Liver (tissue), 9 donors: Measurements from ENCODE around the gene DAO. TPM values are rescaled to one million over a fixed set of nuclear protein-coding genes. Genes with fewer than 3 reads are reported as not detected.

ENCODE experiments used
- DNase-seq: peaks from one replicate; pipeline ENCODE4 v3.0.0-alpha.2; 2017; ENCODE audit warnings: low spot score
- H3K27ac ChIP-seq, 2 donors: one replicate each; pipeline ENCODE4 v1.7.0; 2013; ENCODE audit warnings: inconsistent platforms in 2 of 2, low read length in 2 of 2, control low read depth in 1 of 2, low read depth in 1 of 2, mild to moderate bottlenecking in 1 of 2
- H3K27me3 ChIP-seq, 4 donors: one replicate each; pipeline versions ENCODE4 v1.6.1 to v1.7.0; 2013; ENCODE audit warnings: low read length in 3 of 4, inconsistent platforms in 1 of 4, mild to moderate bottlenecking in 1 of 4, moderate library complexity in 1 of 4; ENCODE audit not compliant: control insufficient read depth in 4 of 4, insufficient read depth in 4 of 4
- H3K36me3 ChIP-seq, 4 donors: one replicate each; pipeline versions ENCODE4 v1.6.1 to v1.7.0; 2013; ENCODE audit warnings: low read length in 3 of 4, mild to moderate bottlenecking in 3 of 4, low read depth in 1 of 4, moderate library complexity in 1 of 4; ENCODE audit not compliant: control insufficient read depth in 4 of 4, insufficient read depth in 3 of 4
- H3K4me1 ChIP-seq, 4 donors: one replicate each; pipeline versions ENCODE4 v1.6.1 to v1.7.0; 2013; ENCODE audit warnings: low read length in 3 of 4, mild to moderate bottlenecking in 3 of 4, moderate library complexity in 1 of 4; ENCODE audit not compliant: control insufficient read depth in 4 of 4, insufficient read depth in 4 of 4
- H3K4me3 ChIP-seq, 3 donors: one replicate each; pipeline versions ENCODE4 v1.6.1 to v1.7.0; 2013; ENCODE audit warnings: low read length in 3 of 3, control low read depth in 1 of 3, low read depth in 1 of 3, mild to moderate bottlenecking in 1 of 3
- H3K9ac ChIP-seq, 2 donors: one replicate each; pipeline ENCODE4 v1.7.0; 2013; ENCODE audit warnings: low read length in 2 of 2, mild to moderate bottlenecking in 2 of 2, moderate library complexity in 2 of 2, control low read depth in 1 of 2, low read depth in 1 of 2
- H3K9me3 ChIP-seq, 4 donors: one replicate each; pipeline versions ENCODE4 v1.6.1 to v1.7.0; 2013; ENCODE audit warnings: low read length in 3 of 4; ENCODE audit not compliant: control insufficient read depth in 4 of 4
- ATF3 ChIP-seq: IDR thresholded peaks from 2 replicates; pipeline ENCODE4 v1.6.1; 2016; ENCODE audit warnings: antibody characterized with exemption
- CTCF ChIP-seq: fragments of 150-350 bp; IDR thresholded peaks from 2 replicates; pipeline ENCODE4 v1.5.1; 2017; ENCODE audit warnings: improper control_type of control experiment, low read depth, low read length; ENCODE audit not compliant: missing input control
- EGR1 ChIP-seq, 2 donors: IDR thresholded peaks; 2 replicates each; pipeline ENCODE4 v1.6.1; 2016 to 2018; ENCODE audit warnings: antibody characterized with exemption in 2 of 2, low read depth in 2 of 2
- FOXA1 ChIP-seq: IDR thresholded peaks from 2 replicates; pipeline ENCODE4 v1.6.1; 2016; ENCODE audit warnings: antibody characterized with exemption
- FOXA2 ChIP-seq: IDR thresholded peaks from 2 replicates; pipeline ENCODE4 v1.6.1; 2016; ENCODE audit warnings: antibody characterized with exemption
- GABPA ChIP-seq, 2 donors: IDR thresholded peaks in 1 of 2; conservative IDR thresholded peaks in 1 of 2; 2 replicates each; pipeline ENCODE4 v1.6.1; 2016; ENCODE audit warnings: antibody characterized with exemption in 2 of 2, mild to moderate bottlenecking in 1 of 2, moderate library complexity in 1 of 2
- HNF4A ChIP-seq, 2 donors: conservative IDR thresholded peaks; 2 replicates each; pipeline ENCODE4 v1.6.1; 2016; ENCODE audit warnings: antibody characterized with exemption in 2 of 2, mild to moderate bottlenecking in 2 of 2
- HNF4G ChIP-seq: IDR thresholded peaks from 2 replicates; pipeline ENCODE4 v1.6.1; 2016; ENCODE audit warnings: antibody characterized with exemption
- JUND ChIP-seq, 2 donors: IDR thresholded peaks; 2 replicates each; pipeline ENCODE4 v1.6.1; 2016; ENCODE audit warnings: antibody characterized with exemption in 2 of 2
- NR2F2 ChIP-seq: IDR thresholded peaks from 2 replicates; pipeline ENCODE4 v1.6.1; 2016; ENCODE audit warnings: antibody characterized with exemption
- REST ChIP-seq: IDR thresholded peaks from 2 replicates; pipeline ENCODE4 v1.6.1; 2016; ENCODE audit warnings: antibody characterized with exemption, mild to moderate bottlenecking
- SP1 ChIP-seq: IDR thresholded peaks from 2 replicates; pipeline ENCODE4 v1.6.1; 2018; ENCODE audit warnings: antibody characterized with exemption, mild to moderate bottlenecking
- TAF1 ChIP-seq: conservative IDR thresholded peaks from 2 replicates; pipeline ENCODE4 v1.6.1; 2016; ENCODE audit warnings: antibody characterized with exemption, mild to moderate bottlenecking
- YY1 ChIP-seq: IDR thresholded peaks from 2 replicates; pipeline ENCODE4 v1.6.1; 2016; ENCODE audit warnings: antibody characterized with exemption, mild to moderate bottlenecking
- ZBTB33 ChIP-seq: IDR thresholded peaks from 2 replicates; pipeline ENCODE4 v1.6.1; 2016; ENCODE audit warnings: antibody characterized with exemption
- WGBS: extraction: QIAGEN DNeasy Blood & Tissue Kit; methylation state at CpG from one replicate; pipeline ENCODE4 v1.1.7; 2013; 5-methylcytosine and 5-hydroxymethylcytosine counted together
- polyA plus RNA-seq, 2 donors: library from polyadenylated mRNA; stranded (reverse) in 1 of 2; unstranded in 1 of 2; fragments of 200-250 nt in 1 of 2; fragments of >200 nt in 1 of 2; fragmentation: Nextera tagmentation in 1 of 2; extraction: Ambion mirVana in 1 of 2; gene quantifications; one replicate each; pipeline versions ENCODE4 v1.2.1 to v1.2.3, GENCODE V29; 2013 to 2015
- total RNA-seq, 2 donors: library from RNA; depleted of rRNA; stranded (reverse); fragments of >200 nt; gene quantifications; one replicate each; pipeline ENCODE4 v1.2.3, GENCODE V29; 2014
- donor health status: healthy.
- donor health status: healthy.
- donor health status: healthy.
- donor health status: healthy.
- donor health status: healthy.

The DAO gene
- total and polyA plus RNA-seq, 4 donors: 0.84 to 51.4 (median 22.9) TPM

GRCh38 chr12:108907839-108908351 is 28.0 kb downstream of the DAO start:
- Histone ChIP-seq H3K36me3 (peaks cover 0 to 3% (median 0%) of the 10 kb centered on the region in 4 donors), H3K27me3 (no peaks in the 10 kb centered on the region), H3K4me3 (no peak overlapping the region), H3K9me3 (no peaks in the 10 kb centered on the region), H3K9ac (no peak overlapping the region), H3K4me1 (no peaks in the 10 kb centered on the region), H3K27ac (no peak overlapping the region)
- WGBS: 56% methylated on average over 2 of the region's 2 CpGs
- DNase-seq: no peak
- TF ChIP-seq YY1: no peak
- no peak for TF ChIP-seq JUND (IDR thresholded peaks at IDR 0.05)
- no peak for TF ChIP-seq HNF4G
- no peak for TF ChIP-seq FOXA1
- TF ChIP-seq FOXA2: no peak
- TF ChIP-seq ZBTB33: no peak
- TF ChIP-seq HNF4A (conservative IDR thresholded peaks at IDR 0.05): no peak
- TF ChIP-seq REST: no peak
- TF ChIP-seq GABPA (IDR thresholded peaks at IDR 0.05 in 1 of 2, conservative IDR thresholded peaks at IDR 0.05 in 1 of 2): no peak
- no peak for TF ChIP-seq CTCF
- no peak for TF ChIP-seq NR2F2
- no peak for TF ChIP-seq ATF3
- TF ChIP-seq EGR1 (IDR thresholded peaks at IDR 0.05; ENCODE audit: low read depth in 2 of 2): no peak
- TF ChIP-seq SP1: no peak

GRCh38 chr12:108910336-108910735 is 30.4 kb downstream of the DAO start:
- no peak overlapping the region for H3K4me3 ChIP-seq
- no peak for TF ChIP-seq TAF1
- no peak for TF ChIP-seq CTCF
- TF ChIP-seq JUND (IDR thresholded peaks at IDR 0.05): no peak
- no peak for TF ChIP-seq GABPA (IDR thresholded peaks at IDR 0.05 in 1 of 2, conservative IDR thresholded peaks at IDR 0.05 in 1 of 2)
- no peak for TF ChIP-seq HNF4G
- no peak for TF ChIP-seq ZBTB33
- TF ChIP-seq REST: no peak
- no peak for TF ChIP-seq NR2F2
- TF ChIP-seq FOXA2: no peak

More at GRCh38 chr12:108910336-108910735, 30.4 kb downstream of the DAO start:
- 84% methylated on average over 5 of the region's 5 CpGs for WGBS
- Histone ChIP-seq H3K36me3 (peaks cover 0 to 3% (median 0%) of the 10 kb centered on the region in 4 donors), H3K9me3 (no peaks in the 10 kb centered on the region), H3K9ac (no peak overlapping the region), H3K27ac (no peak overlapping the region), H3K27me3 (no peaks in the 10 kb centered on the region), H3K4me1 (peaks cover 0 to 3% (median 0%) of the 10 kb centered on the region in 4 donors)
- DNase-seq: no peak
